DND-41 (cell line): ENCODE measurements around the gene MED13.

ENCODE experiments used
- ATAC-seq: fragments of 200-7000 bp; cut with Tn5 transposase; 3 replicates; pipeline ENCODE4 v1.9.1; 2021; ENCODE audit warnings: low read depth; ENCODE audit not compliant: insufficient read depth
- DNase-seq: peaks from one replicate; pipeline ENCODE4 v3.0.0-alpha.2; 2020
- H2AFZ ChIP-seq: 2 replicates; pipeline ENCODE4 v1.6.0; 2012; ENCODE audit warnings: low read depth, low read length
- H3K27ac ChIP-seq: 2 replicates; pipeline ENCODE4 v1.5.1; 2012; ENCODE audit warnings: low read length, inconsistent platforms
- H3K27me3 ChIP-seq: fragments of 200-600 bp; sonication (generic); 2 replicates; pipeline ENCODE4 v1.6.0; 2012; ENCODE audit warnings: low read length, mild to moderate bottlenecking, inconsistent platforms; ENCODE audit not compliant: insufficient read depth, poor library complexity
- H3K36me3 ChIP-seq: 2 replicates; pipeline ENCODE4 v1.5.1; 2012; ENCODE audit warnings: low read length, inconsistent platforms; ENCODE audit not compliant: insufficient read depth
- H3K4me1 ChIP-seq: 2 replicates; pipeline ENCODE4 v1.5.1; 2012; ENCODE audit warnings: mild to moderate bottlenecking, low read length; ENCODE audit not compliant: insufficient read depth
- H3K4me2 ChIP-seq: 2 replicates; pipeline ENCODE4 v1.6.0; 2012; ENCODE audit warnings: mild to moderate bottlenecking, moderate library complexity, low read length, inconsistent platforms; ENCODE audit not compliant: insufficient read depth
- H3K4me3 ChIP-seq, 2 experiments: fragments of 200-600 bp in 1 of 2; shearing (Covaris generic) in 1 of 2; 2 replicates each; pipeline ENCODE4 v1.5.1; 2012 to 2016; ENCODE audit warnings: inconsistent platforms in 2 of 2, low read length in 2 of 2, mild to moderate bottlenecking in 2 of 2, low read depth in 1 of 2, moderate library complexity in 1 of 2
- H3K79me2 ChIP-seq: 2 replicates; pipeline ENCODE4 v1.6.0; 2012; ENCODE audit warnings: low read length, inconsistent platforms; ENCODE audit not compliant: insufficient read depth
- H3K9ac ChIP-seq: 2 replicates; pipeline ENCODE4 v1.6.0; 2012; ENCODE audit warnings: low read depth, mild to moderate bottlenecking, inconsistent platforms, low read length, moderate library complexity
- H3K9me3 ChIP-seq: 2 replicates; pipeline ENCODE4 v1.5.1; 2012; ENCODE audit warnings: low read length, moderate library complexity, mild to moderate bottlenecking, inconsistent platforms; ENCODE audit not compliant: insufficient read depth, severe bottlenecking
- H4K20me1 ChIP-seq: 2 replicates; pipeline ENCODE4 v1.6.0; 2012; ENCODE audit warnings: low read length; ENCODE audit not compliant: insufficient read depth
- EZH2 ChIP-seq: IDR thresholded peaks from 3 replicates; pipeline ENCODE4 v1.6.1; 2012; ENCODE audit warnings: borderline replicate concordance, low read depth, mild to moderate bottlenecking, moderate library complexity, low read length, inconsistent platforms; ENCODE audit not compliant: severe bottlenecking
- TF ChIP-seq, protein P1 (sequence below): IDR thresholded peaks from 2 replicates; pipeline ENCODE4 v1.5.1; 2012; ENCODE audit warnings: borderline replicate concordance, low read length, moderate library complexity, mild to moderate bottlenecking; ENCODE audit not compliant: poor library complexity, severe bottlenecking; ENCODE audit errors: extremely low read depth

The MED13 gene

DNA sequence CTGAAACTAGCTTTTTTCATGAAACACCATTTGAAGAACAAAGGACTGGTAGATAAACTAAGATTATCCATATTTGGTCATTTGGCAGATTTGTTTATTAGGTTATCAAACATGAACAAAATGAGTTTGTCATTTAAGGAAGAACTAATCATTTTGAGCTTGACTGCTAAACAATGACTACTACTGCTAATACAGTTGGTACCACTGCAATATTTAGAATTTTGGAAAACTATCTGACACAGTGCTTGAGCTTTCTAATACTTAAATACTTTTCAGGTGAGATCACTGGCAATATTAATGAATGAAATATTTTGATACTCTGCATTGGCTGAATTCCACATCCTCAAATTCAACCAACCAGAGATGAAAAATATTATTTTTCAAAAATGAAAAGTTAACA is 47.2 kb downstream of the MED13 start:
- H3K27ac ChIP-seq = no peak overlapping the region
- H3K27me3 ChIP-seq = no peaks in the 10 kb centered on the region
- H3K9ac ChIP-seq = no peak overlapping the region
- no peak overlapping the region for H3K4me2 ChIP-seq
- H2AFZ ChIP-seq = no peak overlapping the region
- DNase-seq (no peak), ATAC-seq (no peak)
- peaks cover 69% of the 10 kb centered on the region for H3K36me3 ChIP-seq
- no peaks in the 10 kb centered on the region for H3K4me1 ChIP-seq
- H4K20me1 ChIP-seq = peaks cover 6% of the 10 kb centered on the region; the same call in 1 of the 2 replicates
- no peak for TF ChIP-seq EZH2
- no peak overlapping the region for H3K4me3 ChIP-seq
- H3K79me2 ChIP-seq = peaks cover 29% of the 10 kb centered on the region; the same call in 1 of the 2 replicates
- H3K9me3 ChIP-seq = no peaks in the 10 kb centered on the region

DNA sequence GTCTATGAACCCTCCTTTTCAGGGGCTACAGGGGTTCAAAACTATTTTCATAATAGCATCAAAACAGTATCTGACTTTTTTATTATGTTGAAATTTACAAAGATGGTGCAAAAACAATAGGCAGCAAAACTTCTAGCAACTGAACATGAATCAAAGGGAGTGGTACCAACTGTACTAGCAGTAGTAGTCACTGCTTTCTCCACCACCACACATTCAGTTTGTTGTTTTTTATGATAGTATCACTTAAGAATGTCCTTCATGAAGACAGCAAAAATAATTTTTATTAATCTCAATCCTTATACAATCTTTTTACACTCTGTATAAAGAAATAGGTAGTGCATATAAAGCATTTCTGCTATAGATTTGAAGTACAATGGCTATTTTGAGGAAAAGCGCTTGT is 47.6 kb downstream of the MED13 start:
- Histone ChIP-seq H3K4me3 (no peak overlapping the region), H3K9me3 (no peaks in the 10 kb centered on the region), H3K36me3 (peaks cover 69% of the 10 kb centered on the region), H3K27me3 (no peaks in the 10 kb centered on the region), H3K27ac (no peak overlapping the region), H3K4me1 (no peaks in the 10 kb centered on the region), H4K20me1 (peaks cover 6% of the 10 kb centered on the region; the same call in 1 of the 2 replicates), H2AFZ (no peak overlapping the region), H3K4me2 (no peak overlapping the region), H3K79me2 (peaks cover 29% of the 10 kb centered on the region; the same call in 1 of the 2 replicates), H3K9ac (no peak overlapping the region)
- TF ChIP-seq, protein P1, sequence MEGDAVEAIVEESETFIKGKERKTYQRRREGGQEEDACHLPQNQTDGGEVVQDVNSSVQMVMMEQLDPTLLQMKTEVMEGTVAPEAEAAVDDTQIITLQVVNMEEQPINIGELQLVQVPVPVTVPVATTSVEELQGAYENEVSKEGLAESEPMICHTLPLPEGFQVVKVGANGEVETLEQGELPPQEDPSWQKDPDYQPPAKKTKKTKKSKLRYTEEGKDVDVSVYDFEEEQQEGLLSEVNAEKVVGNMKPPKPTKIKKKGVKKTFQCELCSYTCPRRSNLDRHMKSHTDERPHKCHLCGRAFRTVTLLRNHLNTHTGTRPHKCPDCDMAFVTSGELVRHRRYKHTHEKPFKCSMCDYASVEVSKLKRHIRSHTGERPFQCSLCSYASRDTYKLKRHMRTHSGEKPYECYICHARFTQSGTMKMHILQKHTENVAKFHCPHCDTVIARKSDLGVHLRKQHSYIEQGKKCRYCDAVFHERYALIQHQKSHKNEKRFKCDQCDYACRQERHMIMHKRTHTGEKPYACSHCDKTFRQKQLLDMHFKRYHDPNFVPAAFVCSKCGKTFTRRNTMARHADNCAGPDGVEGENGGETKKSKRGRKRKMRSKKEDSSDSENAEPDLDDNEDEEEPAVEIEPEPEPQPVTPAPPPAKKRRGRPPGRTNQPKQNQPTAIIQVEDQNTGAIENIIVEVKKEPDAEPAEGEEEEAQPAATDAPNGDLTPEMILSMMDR = no peak
- TF ChIP-seq EZH2 = no peak
- DNase-seq = no peak
- no peak for ATAC-seq

DNA sequence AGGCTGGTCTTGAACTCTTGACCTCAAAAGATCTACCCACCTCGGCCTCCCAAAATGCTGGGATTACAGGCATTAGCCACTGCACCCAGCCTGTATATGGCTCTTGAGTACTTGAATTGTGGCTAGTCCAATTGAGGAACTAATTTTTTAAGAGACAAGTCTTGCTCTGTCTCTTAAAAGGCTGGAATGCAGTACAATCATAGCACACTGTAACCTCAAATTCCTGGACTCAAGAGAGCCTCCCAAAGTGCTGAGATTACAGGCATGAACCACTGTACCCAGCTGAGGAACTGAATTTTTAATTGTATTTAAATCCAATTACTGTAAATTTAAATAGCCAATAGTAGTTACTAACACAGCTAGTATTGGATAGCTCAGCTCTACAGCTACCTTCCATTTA is 50.6 kb downstream of the MED13 start:
- H2AFZ ChIP-seq = no peak overlapping the region
- peaks cover 40% of the 10 kb centered on the region for H3K79me2 ChIP-seq
- peaks cover 83% of the 10 kb centered on the region for H3K36me3 ChIP-seq
- TF ChIP-seq, protein P1 = no peak
- no peak for TF ChIP-seq EZH2
- ATAC-seq = no peak
- H3K9ac ChIP-seq = no peak overlapping the region
- no peak overlapping the region for H3K27ac ChIP-seq
- H3K4me3 ChIP-seq = no peak overlapping the region
- peaks cover 6% of the 10 kb centered on the region; the same call in 1 of the 2 replicates for H4K20me1 ChIP-seq
- H3K27me3 ChIP-seq = no peaks in the 10 kb centered on the region
- DNase-seq = no peak
- no peak overlapping the region for H3K4me2 ChIP-seq
- no peaks in the 10 kb centered on the region for H3K4me1 ChIP-seq
- H3K9me3 ChIP-seq = no peaks in the 10 kb centered on the region

DNA sequence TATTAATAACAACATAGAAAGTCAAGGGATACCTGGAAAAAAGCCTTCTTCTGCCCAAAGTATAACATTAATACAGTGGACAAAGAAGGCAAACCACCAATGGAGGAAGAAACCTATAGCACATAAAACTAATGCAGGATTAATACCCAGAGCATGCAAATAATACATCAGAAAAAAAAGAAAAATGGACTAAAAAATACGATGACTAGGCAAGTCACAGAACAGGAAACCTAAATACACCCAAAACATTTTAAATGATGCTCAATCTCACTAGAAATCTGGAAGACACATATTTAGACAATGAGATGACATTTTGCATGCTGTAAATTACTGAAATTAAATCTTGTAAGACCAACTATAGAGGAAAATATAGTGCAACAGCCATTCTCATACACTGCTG is 55.9 kb downstream of the MED13 start:
- Histone ChIP-seq H3K27me3 (no peaks in the 10 kb centered on the region), H3K4me1 (no peaks in the 10 kb centered on the region), H3K27ac (no peak overlapping the region), H3K9me3 (no peaks in the 10 kb centered on the region), H3K9ac (no peak overlapping the region), H4K20me1 (peaks cover 7% of the 10 kb centered on the region; the same call in 1 of the 2 replicates), H3K36me3 (peaks cover 82% of the 10 kb centered on the region), H3K79me2 (peaks cover 64% of the 10 kb centered on the region), H2AFZ (no peak overlapping the region), H3K4me2 (no peak overlapping the region), H3K4me3 (no peak overlapping the region)
- no peak for TF ChIP-seq EZH2
- TF ChIP-seq, protein P1 = no peak
- ATAC-seq = no peak
- no peak for DNase-seq
